ENCODE results near the gene BNC1. TPM values are rescaled to one million over a fixed set of nuclear protein-coding genes. Genes with fewer than 3 reads are reported as not detected.
A peak's percentile ranks its signal among the peaks of the same experiment; 100 is the strongest.

Gene BNC1
- under 1 TPM; 0.14 to 0.17 TPM for total RNA-seq
- polyA plus RNA-seq: under 1 TPM in 1 of 2 donors, not detected in 1; 0.07 TPM

- Histone ChIP-seq H3K27me3 (ENCODE audit: control insufficient read depth in 4 of 4, insufficient read depth in 4 of 4, low read length in 3 of 4) (peaks cover 0 to 21% (median 4%) of the 10 kb centered on the region in 4 donors), H3K4me3 (ENCODE audit: low read depth in 1 of 3, low read length in 3 of 3) (peak within 1 kb of the TSS; percentile 2 to 39 (median 30)), H3K27ac (ENCODE audit: low read depth in 1 of 2, low read length in 2 of 2) (no peak within 1 kb of the TSS), H3K4me1 (ENCODE audit: control insufficient read depth in 4 of 4, insufficient read depth in 4 of 4, low read length in 3 of 4) (peaks cover 0 to 8% (median 4%) of the 10 kb centered on the region in 4 donors), H3K9me3 (ENCODE audit: control insufficient read depth in 4 of 4, low read length in 3 of 4) (no peaks in the 10 kb centered on the region), H3K36me3 (ENCODE audit: control insufficient read depth in 4 of 4, insufficient read depth in 3 of 4, low read depth in 1 of 4, low read length in 3 of 4) (no peaks in the 10 kb centered on the region), H3K9ac (ENCODE audit: low read depth in 1 of 2, low read length in 2 of 2) (no peak within 1 kb of the TSS)
- 6% methylated on average over 93 of the region's 93 CpGs for WGBS
- DNase-seq (ENCODE audit: low spot score): no peak
- TF ChIP-seq MAX (IDR thresholded peaks at IDR 0.05): no peak
- no peak for TF ChIP-seq RXRA (IDR thresholded peaks at IDR 0.05)
- TF ChIP-seq HNF4A (conservative IDR thresholded peaks at IDR 0.05): no peak
- no peak for TF ChIP-seq GABPA (IDR thresholded peaks at IDR 0.05 in 1 of 2, conservative IDR thresholded peaks at IDR 0.05 in 1 of 2)
- no peak for TF ChIP-seq REST (IDR thresholded peaks at IDR 0.05)
- TF ChIP-seq CTCF (IDR thresholded peaks at IDR 0.05; ENCODE audit: low read depth, low read length, missing input control): no peak
- TF ChIP-seq ZBTB33 (IDR thresholded peaks at IDR 0.05): no peak
- no peak for TF ChIP-seq FOXA1 (IDR thresholded peaks at IDR 0.05)
- no peak for TF ChIP-seq YY1 (IDR thresholded peaks at IDR 0.05)
- TF ChIP-seq NR2F2 (IDR thresholded peaks at IDR 0.05): no peak
- TF ChIP-seq FOXA2 (IDR thresholded peaks at IDR 0.05): no peak
- no peak for TF ChIP-seq EGR1 (IDR thresholded peaks at IDR 0.05; ENCODE audit: low read depth in 2 of 2)
- no peak for TF ChIP-seq JUND (IDR thresholded peaks at IDR 0.05)
- TF ChIP-seq RAD21 (IDR thresholded peaks at IDR 0.05): no peak
- TF ChIP-seq SP1 (IDR thresholded peaks at IDR 0.05): no peak
- no peak for TF ChIP-seq ATF3 (IDR thresholded peaks at IDR 0.05)
- no peak for TF ChIP-seq TAF1 (conservative IDR thresholded peaks at IDR 0.05)
- no peak for TF ChIP-seq HNF4G (IDR thresholded peaks at IDR 0.05)
These were observed at the start of gene BNC1 for GRCh38 chr15:83284559-83285283. TSS of gene BNC1 (minus strand) at chr15:83284664. CDS start at chr15:83284628, 36 bp downstream.
